HG02981 (cell line): Measurements from ENCODE around the gene COL4A1.

Experiments
- ATAC-seq: cut with Tn5 transposase; IDR thresholded peaks from one replicate; pipeline ENCODE4 v1.9.1; 2021; ENCODE audit warnings: mild to moderate bottlenecking, moderate library complexity; ENCODE audit not compliant: unreplicated experiment

Gene COL4A1

GRCh38 chr13:110341445-110342244 lies 34.7 kb upstream of the COL4A1 start:
- no peak for ATAC-seq

- ATAC-seq: peak; percentile 50
These were observed 34.0 kb upstream of the COL4A1 start for GRCh38 chr13:110340812-110341444.

DNA sequence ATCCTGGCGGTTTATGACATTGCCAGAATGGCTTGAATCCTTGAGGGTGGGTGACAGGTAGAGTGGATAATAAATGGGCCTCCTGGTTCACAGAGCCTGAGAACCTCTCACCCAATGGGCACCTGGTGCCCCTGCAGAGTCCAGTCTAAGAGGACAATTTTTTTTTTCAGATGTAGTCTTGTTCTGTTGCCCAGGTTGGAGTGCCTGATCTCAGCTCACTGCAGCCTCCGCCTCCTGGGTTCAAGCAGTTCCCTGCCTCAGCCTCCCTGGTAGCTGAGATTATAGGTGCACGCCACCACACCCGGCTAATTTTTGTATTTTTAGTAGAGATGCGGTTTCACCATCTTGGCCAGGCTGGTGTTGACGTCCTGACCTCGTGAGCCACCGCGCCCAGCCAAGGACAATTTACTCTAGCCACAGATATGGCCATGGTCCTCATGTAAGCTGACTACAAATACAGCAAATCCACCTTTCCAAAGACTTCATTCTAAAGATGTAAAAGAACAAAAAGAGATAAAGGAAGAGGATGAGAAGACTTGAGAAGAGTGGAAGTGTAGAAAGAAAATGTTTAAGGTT lies 33.1 kb upstream of the COL4A1 start:
- no peak for ATAC-seq

DNA sequence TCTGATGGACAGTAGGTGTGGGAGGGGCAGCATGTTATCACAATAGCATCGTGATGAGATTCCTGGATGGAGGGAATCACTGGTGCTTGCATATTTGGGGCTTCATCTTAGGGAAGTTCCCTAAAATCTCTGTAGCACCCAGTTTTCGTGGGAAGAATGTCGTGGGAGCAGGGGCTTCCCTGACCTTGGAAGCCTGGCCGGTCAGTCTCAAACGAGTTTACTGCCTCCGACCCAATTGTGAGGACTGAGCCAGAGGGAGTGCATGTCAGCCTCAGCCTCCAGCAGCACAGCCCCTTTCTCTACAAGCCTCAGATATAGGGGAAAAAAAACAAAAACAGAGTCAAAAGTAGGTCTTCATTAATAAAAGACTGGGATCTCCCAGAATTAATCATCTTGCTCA lies 32.3 kb upstream of the COL4A1 start:
- no peak for ATAC-seq

DNA sequence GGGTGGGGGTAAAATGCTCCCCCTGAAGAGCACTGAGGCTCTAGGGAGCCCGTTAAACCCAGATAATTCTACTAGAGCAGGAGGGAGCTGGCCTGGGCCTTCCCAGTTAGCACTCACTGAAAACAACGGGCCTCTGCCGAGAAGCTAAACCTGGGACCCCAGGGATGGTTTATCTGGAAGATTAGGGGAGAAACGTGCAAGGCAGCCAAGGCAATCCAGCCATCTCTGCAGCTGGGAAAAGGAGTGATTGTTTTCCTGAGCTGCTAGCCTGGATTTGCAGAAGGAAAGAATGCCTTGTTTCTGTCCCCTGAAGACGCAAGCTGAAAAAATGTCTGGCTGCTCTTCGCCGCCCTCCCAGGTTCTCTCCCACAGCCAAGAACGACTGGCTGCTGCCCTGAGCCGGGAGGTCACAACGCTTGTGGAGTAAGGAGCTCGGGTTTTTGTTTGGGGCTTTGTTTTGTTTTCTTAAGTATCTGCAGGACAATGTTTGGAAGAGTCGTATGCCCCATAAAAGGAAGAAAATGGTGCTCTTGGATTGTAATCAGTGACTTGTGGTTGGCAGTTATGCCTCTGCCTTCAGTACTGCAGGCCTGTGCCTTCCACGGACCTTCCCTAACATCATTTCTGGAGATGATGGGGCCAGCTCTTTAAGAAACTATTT lies 31.6 kb upstream of the COL4A1 start:
- no peak for ATAC-seq

- no peak for ATAC-seq
These were observed 30.3 kb upstream of the COL4A1 start for GRCh38 chr13:110337247-110337646.

GRCh38 chr13:110336681-110337080 lies 29.7 kb upstream of the COL4A1 start:
- ATAC-seq: no peak

DNA sequence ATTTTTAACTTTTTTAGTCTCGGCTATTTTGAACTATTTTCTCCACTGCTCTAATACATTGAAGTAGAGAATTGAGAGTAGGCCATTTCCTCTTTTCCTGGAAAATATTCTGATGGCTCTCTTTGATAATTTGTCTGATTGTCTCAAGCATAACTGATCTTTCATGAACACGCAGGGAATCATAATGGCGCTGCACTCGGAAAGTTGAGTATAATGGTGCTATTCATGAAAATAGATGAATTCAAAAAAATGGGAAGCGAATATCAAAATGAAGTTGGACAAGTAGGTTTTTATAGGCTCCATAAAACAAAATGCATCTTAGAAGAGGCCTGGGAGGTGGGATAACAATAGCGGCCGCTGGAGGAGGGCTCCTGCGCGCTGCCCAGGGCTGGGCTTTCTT lies 29.2 kb upstream of the COL4A1 start:
- ATAC-seq: no peak

GRCh38 chr13:110334841-110335490 lies 28.0 kb upstream of the COL4A1 start:
- no peak for ATAC-seq

GRCh38 chr13:110334256-110334655 lies 27.3 kb upstream of the COL4A1 start:
- no peak for ATAC-seq

DNA sequence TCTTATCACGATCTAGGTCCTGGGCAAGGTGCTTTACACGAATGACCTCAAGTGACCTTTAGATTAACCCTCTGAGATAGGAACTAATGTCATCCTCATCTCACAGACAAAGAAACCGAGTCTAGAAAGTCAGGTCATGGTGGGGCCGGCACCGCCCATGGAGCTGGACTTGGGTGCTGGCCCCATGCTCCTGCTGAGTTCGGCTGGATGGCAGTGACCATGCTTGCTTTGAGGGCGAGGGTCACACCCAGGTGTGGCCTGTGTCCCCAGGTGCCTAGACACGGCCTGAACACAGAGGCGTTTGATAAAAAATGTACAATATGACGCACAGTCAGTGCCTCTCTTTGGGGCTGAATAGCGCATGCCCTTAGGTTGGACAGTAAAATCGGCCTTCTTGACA lies 26.9 kb upstream of the COL4A1 start:
- ATAC-seq: no peak

GRCh38 chr13:110332750-110333149 lies 25.8 kb upstream of the COL4A1 start:
- no peak for ATAC-seq

DNA sequence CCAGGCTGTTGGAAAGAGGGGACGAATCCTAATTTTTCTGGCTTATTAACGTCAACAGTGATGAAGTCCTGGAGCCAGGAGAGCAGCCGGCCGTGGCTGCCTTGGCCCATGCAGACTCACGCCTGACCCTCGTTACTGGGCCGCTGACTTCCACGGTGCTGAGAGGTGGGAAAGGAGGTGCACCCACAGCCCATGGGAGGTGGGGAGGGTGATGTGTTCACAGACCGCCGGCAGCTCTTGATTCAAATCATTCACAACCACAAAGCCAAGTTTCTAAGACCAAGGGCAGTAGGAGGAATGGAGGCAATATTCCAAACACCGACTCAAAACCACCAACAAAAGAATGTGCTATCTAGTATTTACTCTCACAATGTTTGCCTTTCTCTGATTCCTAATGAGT lies 24.4 kb upstream of the COL4A1 start:
- no peak for ATAC-seq

- no peak for ATAC-seq
These were observed 23.6 kb upstream of the COL4A1 start for GRCh38 chr13:110330491-110331011.

DNA sequence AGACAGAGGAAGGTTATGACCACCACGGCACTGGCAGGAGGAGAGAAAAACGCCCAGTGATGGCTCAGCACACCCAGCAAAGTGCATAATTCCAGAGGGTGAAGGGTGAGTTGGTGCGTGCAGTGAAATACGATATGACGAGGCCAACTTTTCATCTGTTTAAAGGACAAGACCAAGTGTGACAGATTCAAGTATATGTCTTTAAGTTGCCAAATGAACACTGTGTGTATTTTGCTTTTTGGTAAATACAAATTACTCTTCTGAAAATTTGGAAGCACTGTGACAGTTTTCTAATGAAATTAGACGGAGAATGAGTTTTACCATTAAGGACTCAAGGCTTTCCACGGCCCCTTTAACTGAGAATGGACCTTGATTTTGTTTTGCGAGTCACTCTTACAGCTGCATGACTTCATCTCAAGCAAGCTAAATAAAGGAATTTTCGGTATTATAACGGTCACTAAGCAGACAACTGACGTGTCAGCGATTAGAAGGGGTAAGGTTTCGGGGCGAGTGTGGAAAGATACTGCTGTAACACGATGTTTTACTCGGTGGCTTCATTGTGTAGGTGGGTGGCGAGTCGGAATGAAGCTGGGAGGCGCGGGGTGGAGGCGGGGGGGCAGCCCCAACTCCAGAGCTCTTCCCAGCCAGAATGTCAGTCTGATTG lies 23.0 kb upstream of the COL4A1 start:
- no peak for ATAC-seq

DNA sequence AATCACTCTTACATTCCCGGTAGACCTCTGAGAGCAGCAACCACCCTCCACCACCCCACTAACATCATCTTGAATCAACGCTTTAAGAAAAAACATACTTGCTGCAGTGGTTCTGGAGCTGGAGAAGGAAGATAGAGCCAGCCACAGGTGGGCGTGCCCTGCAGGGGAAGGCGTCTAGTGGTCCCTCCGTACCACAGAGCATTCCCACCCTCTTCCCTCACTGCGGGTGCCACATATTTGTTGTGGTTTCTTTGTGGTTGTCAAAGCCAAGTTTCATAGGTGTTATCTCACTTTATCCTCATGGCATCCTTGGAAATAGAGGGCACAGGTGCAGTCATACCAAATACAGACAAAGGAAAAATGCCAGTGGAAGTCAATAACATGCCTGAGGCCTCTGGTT lies 22.3 kb upstream of the COL4A1 start:
- ATAC-seq: no peak

GRCh38 chr13:110328573-110328972 lies 21.6 kb upstream of the COL4A1 start:
- no peak for ATAC-seq

DNA sequence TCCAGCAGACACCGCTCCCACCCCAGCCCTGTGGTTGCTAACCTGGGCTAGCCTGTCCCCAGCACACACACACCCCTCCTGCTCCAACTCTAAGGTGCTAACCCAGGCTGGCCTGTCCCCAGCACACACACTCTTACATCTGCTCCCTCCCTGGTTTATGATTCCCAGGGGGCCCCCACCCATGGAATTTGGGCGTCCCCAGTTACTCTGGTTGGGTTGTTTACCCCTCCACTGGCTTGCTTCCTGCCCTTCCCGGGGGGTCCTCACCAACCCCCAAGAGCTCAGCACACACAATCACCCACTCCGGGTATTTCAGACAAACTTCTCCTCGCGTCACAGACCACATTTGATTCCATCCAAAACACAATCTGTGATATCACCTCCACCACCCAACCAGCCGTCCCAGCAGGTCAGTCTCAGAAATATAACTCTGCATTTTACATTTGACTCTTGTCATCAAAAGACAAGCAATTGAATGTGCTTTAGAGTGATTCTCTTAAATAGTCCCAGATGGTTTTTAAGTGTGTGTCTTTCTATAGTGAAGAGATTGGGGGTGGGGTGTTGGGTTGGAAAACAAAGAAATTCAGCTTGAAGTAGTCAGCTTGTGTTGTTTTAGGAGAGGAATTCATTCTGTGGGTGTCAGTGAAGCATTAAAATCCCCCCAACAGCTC lies 20.2 kb upstream of the COL4A1 start:
- no peak for ATAC-seq

DNA sequence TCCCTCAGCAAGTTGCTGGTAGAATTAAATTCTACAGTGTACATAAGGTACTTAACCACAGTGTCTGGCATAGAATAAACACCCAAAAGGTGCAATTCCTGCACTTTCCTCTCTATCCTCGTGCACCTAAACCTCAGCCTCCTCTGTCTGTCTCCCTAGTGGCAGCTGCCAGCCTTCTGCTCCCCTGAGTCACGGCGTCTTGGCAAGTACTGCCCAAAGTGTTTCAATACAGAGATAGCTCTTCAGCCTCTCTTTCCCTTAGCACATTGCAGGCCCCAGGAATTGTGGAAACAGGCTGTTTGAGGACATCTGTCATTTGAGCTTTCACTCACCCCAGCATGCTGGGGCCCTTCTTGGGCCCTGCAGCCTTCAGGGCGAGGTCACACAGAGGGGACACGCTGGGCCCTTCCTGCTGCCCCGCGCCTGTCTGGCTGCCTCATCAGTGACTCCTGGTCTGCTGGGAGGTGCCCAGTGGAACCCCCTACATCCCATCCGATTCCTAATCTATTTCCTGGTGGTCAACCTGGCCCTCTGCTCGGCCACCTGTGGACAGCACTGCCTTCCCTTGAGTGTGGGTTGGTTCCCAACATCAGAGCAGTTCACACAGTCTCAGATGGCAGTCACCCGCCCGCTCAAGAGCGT lies 19.4 kb upstream of the COL4A1 start:
- no peak for ATAC-seq
